BJ (cell line): ENCODE data around the gene HIPK1. TPM values are rescaled to one million over a fixed set of nuclear protein-coding genes. Genes with fewer than 3 reads are reported as not detected.
A peak's percentile ranks its signal among the peaks of the same experiment; 100 is the strongest.

Experiments
- CTCF ChIA-PET: fragments of 350-600 bp; formaldehyde crosslinking; extraction: SDS; loops from one replicate; lab custom pipeline; 2021; ENCODE audit warnings: antibody characterized with exemption, inconsistent platforms; lab: Yijun Ruan, JAX
- POLR2A ChIA-PET: fragments of 300-600 bp; sonication (Branson Sonifier 250); formaldehyde crosslinking; extraction: SDS; loops from one replicate; lab custom pipeline; 2021; ENCODE audit warnings: antibody characterized with exemption; lab: Charles Lee
- DNase-seq: peaks from one replicate; pipeline ENCODE4 v3.0.0-alpha.2; 2011; ENCODE audit warnings: low read depth
- H3K27me3 ChIP-seq: 2 replicates; pipeline ENCODE4 v1.6.0; 2011; ENCODE audit warnings: low read length; ENCODE audit not compliant: control insufficient read depth, insufficient read depth
- H3K36me3 ChIP-seq: 2 replicates; pipeline ENCODE4 v1.5.1; 2011; ENCODE audit warnings: low read length; ENCODE audit not compliant: control insufficient read depth, insufficient read depth
- H3K4me3 ChIP-seq: 2 replicates; pipeline ENCODE4 v1.5.1; 2011; ENCODE audit warnings: low read depth, mild to moderate bottlenecking, control low read depth, low read length
- CTCF ChIP-seq: IDR thresholded peaks from 2 replicates; pipeline ENCODE4 v1.5.1; 2011; ENCODE audit warnings: low read depth, mild to moderate bottlenecking, control low read depth, inconsistent platforms, low read length, moderate library complexity; ENCODE audit not compliant: insufficient read depth
- polyA plus RNA-seq: library from polyadenylated mRNA; depleted of rRNA; stranded (reverse); fragments of >200 nt; gene quantifications from 2 replicates; pipeline ENCODE4 v1.2.3, GENCODE V29; 2011

Gene HIPK1
- polyA plus RNA-seq, 1 experiment: 29.7 TPM

GRCh38 chr1:113895961-113896360 is 33.2 kb upstream of the HIPK1 start:
- Histone ChIP-seq H3K27me3 (no peaks in the 10 kb centered on the region), H3K4me3 (no peak overlapping the region), H3K36me3 (peaks cover 2% of the 10 kb centered on the region; the same call in 1 of the 2 replicates)
- TF ChIP-seq CTCF: no peak
- POLR2A ChIA-PET: no interaction called here
- DNase-seq: no peak
- CTCF ChIA-PET: interaction anchor here (1.1 kb wide), 1 partner anchor 57 kb away, joined by 3 read pairs; no protein-coding TSS in a partner anchor

- no peak for DNase-seq
- no peak for TF ChIP-seq CTCF
- no peaks in the 10 kb centered on the region for H3K27me3 ChIP-seq
- no peak overlapping the region for H3K4me3 ChIP-seq
- POLR2A ChIA-PET: no interaction called here
- CTCF ChIA-PET: interaction anchor here (1.7 kb wide), 1 partner anchor 65 kb away, joined by 5 read pairs; no protein-coding TSS in a partner anchor
- H3K36me3 ChIP-seq: peaks cover 2% of the 10 kb centered on the region; the same call in 1 of the 2 replicates
These were observed 30.8 kb upstream of the HIPK1 start for GRCh38 chr1:113898241-113898814.

- no peak for TF ChIP-seq CTCF
- Histone ChIP-seq H3K4me3 (no peak overlapping the region), H3K36me3 (peaks cover 2% of the 10 kb centered on the region; the same call in 1 of the 2 replicates), H3K27me3 (no peaks in the 10 kb centered on the region)
- POLR2A ChIA-PET: no interaction called here
- CTCF ChIA-PET: no interaction called here
- DNase-seq: no peak
These were observed 30.0 kb upstream of the HIPK1 start for GRCh38 chr1:113899111-113899510.

GRCh38 chr1:113901191-113901590 is 27.9 kb upstream of the HIPK1 start:
- ChIA-PET POLR2A (no interaction called here), CTCF (interaction anchor here (0.6 to 1.3 kb wide), 3 partner anchors 14 to 102 kb away, joined by 3 to 4 read pairs (median 3); partner anchors contain the start of gene BCL2L15)
- H3K27me3 ChIP-seq: no peaks in the 10 kb centered on the region
- no peak for DNase-seq
- H3K4me3 ChIP-seq: no peak overlapping the region
- no peaks in the 10 kb centered on the region for H3K36me3 ChIP-seq
- TF ChIP-seq CTCF: no peak

GRCh38 chr1:113903501-113904292 is 25.4 kb upstream of the HIPK1 start:
- no peaks in the 10 kb centered on the region for H3K27me3 ChIP-seq
- ChIA-PET POLR2A (interaction anchor here (0.8 kb wide), 1 partner anchor 18 kb away, joined by 3 read pairs; no protein-coding TSS in a partner anchor), CTCF (interaction anchor here (0.5 to 3.8 kb wide), 11 partner anchors 14 to 379 kb away, joined by 3 to 20 read pairs (median 3); partner anchors contain the start of genes BCL2L15 and HIPK1)
- no peaks in the 10 kb centered on the region; the same call in 1 of the 2 replicates for H3K36me3 ChIP-seq
- no peak for DNase-seq
- no peak for TF ChIP-seq CTCF
- peak overlapping the region; percentile 51 for H3K4me3 ChIP-seq
